GM19023 (cell line): ENCODE results near the gene KRTAP5-7.
"Not testable (repeated sequence)": the region's sequence is repeated elsewhere in the genome, so short reads cannot be mapped to it uniquely, and the experiment has no call there.

Experiments used
- ATAC-seq: cut with Tn5 transposase; IDR thresholded peaks from one replicate; pipeline ENCODE4 v1.9.1; 2021; ENCODE audit warnings: mild to moderate bottlenecking, moderate library complexity; ENCODE audit not compliant: unreplicated experiment

The KRTAP5-7 gene

GRCh38 chr11:71532036-71532610 is 5.1 kb downstream of the KRTAP5-7 start:
- ATAC-seq = no peak

- ATAC-seq = not testable (repeated sequence)
Observed at GRCh38 chr11:71534711-71535608, 7.9 kb downstream of the KRTAP5-7 start.

- ATAC-seq = no peak
Observed at GRCh38 chr11:71535825-71536224, 8.8 kb downstream of the KRTAP5-7 start.

- no peak for ATAC-seq
Observed at GRCh38 chr11:71537537-71537936, 10.5 kb downstream of the KRTAP5-7 start.

GRCh38 chr11:71537977-71538665 is 11.1 kb downstream of the KRTAP5-7 start, which contains the start of gene KRTAP5-8:
Gene KRTAP5-8 (plus strand): TSS chr11:71538025. CDS start chr11:71538056, 31 bp downstream.
- not testable (repeated sequence) for ATAC-seq

- ATAC-seq = no peak
Observed at GRCh38 chr11:71538666-71538990, 11.6 kb downstream of the KRTAP5-7 start.

- no peak for ATAC-seq
Observed at GRCh38 chr11:71539017-71539416, 11.9 kb downstream of the KRTAP5-7 start.

GRCh38 chr11:71539971-71540370 is 12.9 kb downstream of the KRTAP5-7 start:
- ATAC-seq = not testable (repeated sequence)

GRCh38 chr11:71540521-71541304 is 13.6 kb downstream of the KRTAP5-7 start:
- ATAC-seq = not testable (repeated sequence)

GRCh38 chr11:71542382-71542781 is 15.3 kb downstream of the KRTAP5-7 start:
- ATAC-seq = no peak

GRCh38 chr11:71542879-71543777 is 16.1 kb downstream of the KRTAP5-7 start:
- ATAC-seq = no peak

GRCh38 chr11:71543866-71544265 is 16.8 kb downstream of the KRTAP5-7 start:
- no peak for ATAC-seq

- no peak for ATAC-seq
Observed at GRCh38 chr11:71544525-71545214, 17.6 kb downstream of the KRTAP5-7 start.

GRCh38 chr11:71545405-71545966 is 18.4 kb downstream of the KRTAP5-7 start:
- no peak for ATAC-seq

GRCh38 chr11:71548120-71548519 is 21.1 kb downstream of the KRTAP5-7 start, which contains the start of gene KRTAP5-9:
Gene KRTAP5-9 (plus strand): TSS chr11:71548420. CDS start chr11:71548658, 238 bp downstream.
- ATAC-seq = no peak

GRCh38 chr11:71548716-71549151 is 21.7 kb downstream of the KRTAP5-7 start:
- ATAC-seq = no peak

GRCh38 chr11:71551711-71552110 is 24.6 kb downstream of the KRTAP5-7 start:
- no peak for ATAC-seq

GRCh38 chr11:71554996-71555395 is 27.9 kb downstream of the KRTAP5-7 start:
- no peak for ATAC-seq

- no peak for ATAC-seq
Observed at GRCh38 chr11:71555508-71555907, 28.4 kb downstream of the KRTAP5-7 start.
